ENCODE measurements around the gene ST3GAL6.

The ST3GAL6 gene

GRCh38 chr3:98763076-98763475 lies at the start of gene ST3GAL6:
Gene ST3GAL6 (plus strand): TSS chr3:98763340. CDS start chr3:98768441, 5,101 bp downstream.
- peak; percentile 28 for DNase-seq

DNA sequence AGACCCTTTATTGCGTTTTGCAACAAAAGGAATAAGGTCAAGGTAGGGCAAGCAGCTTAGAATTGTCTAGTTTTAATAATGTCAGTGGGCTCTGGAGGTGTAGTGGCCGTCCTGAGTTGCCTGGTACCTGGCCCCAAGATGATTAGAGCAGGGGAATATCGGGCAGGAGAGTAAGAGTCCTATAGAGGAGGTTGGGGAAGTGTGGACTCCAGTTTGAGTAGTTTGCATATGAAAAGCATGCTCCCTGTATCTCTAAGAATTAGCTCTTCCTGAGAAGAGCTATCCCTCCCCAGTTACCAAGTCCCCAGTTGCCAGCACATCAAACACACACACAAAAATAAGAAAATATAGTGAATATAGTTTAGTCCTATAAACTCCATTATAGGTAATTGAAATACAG lies 49.2 kb upstream of the ST3GAL6 start:
- no peak for DNase-seq

GRCh38 chr3:98717584-98717983 lies 45.6 kb upstream of the ST3GAL6 start:
- no peak for DNase-seq

GRCh38 chr3:98718730-98719129 lies 44.4 kb upstream of the ST3GAL6 start:
- DNase-seq = no peak

DNA sequence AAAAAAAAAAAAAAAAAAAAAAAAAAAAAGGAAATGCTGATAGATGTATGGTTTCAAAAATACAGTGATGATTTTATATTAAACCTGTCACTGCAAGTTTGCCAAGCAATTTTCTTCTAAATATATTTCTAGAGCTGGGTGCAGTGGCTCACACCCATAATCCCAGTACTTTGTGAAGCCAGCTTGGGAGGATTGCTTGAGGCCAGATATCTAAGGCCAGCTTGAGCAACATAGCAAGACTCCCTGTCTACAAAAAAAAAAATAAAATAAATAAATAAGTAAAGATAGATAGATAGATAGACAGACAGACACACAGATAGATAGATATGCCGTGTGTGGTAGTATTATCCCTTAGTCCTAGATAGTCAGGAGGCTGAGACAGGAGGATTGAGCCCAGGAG lies 41.4 kb upstream of the ST3GAL6 start:
- no peak for DNase-seq

DNA sequence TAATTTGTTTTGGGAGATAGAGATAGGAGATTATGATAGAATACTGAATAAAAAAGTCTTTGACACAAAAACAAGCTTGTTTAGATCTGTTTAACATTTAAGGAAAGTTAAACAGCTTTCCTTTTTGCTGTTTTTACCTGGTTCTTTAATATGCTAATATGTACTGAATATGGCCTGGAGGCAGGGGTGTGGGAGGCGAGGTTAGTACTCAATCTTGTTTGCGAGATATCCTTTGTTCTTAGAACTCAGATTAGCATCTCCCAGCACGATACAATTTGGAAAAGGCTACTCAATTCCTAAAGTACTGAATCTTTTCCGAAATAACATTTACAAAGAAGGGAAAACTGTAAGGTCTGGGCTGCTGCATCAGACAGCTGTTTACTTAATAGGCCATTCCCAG lies 40.8 kb upstream of the ST3GAL6 start:
- no peak for DNase-seq

- DNase-seq = no peak
Observed at GRCh38 chr3:98725352-98725751, 37.8 kb upstream of the ST3GAL6 start.

GRCh38 chr3:98726084-98726483 lies 37.1 kb upstream of the ST3GAL6 start:
- peak; percentile 64 for DNase-seq

GRCh38 chr3:98727638-98728037 lies 35.5 kb upstream of the ST3GAL6 start:
- DNase-seq = no peak

DNA sequence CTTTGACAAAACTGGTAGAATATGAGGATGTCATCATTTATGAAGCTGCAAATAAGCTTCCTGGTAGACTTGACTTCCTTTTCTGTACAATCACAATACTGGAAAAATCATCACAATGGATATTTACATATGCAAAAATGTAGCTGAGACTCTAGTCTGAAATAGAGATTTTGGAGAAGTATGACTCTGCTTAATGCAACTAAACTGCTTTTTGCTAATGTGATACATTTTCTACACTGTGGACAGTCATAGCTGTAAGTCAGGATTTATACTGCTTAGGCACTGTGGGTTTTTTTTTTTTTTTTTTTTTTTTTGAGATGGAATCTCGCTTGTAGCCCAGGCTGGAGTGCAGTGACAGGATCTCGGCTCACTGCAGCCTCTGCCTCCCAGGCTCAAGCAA lies 34.5 kb upstream of the ST3GAL6 start:
- DNase-seq = no peak

DNA sequence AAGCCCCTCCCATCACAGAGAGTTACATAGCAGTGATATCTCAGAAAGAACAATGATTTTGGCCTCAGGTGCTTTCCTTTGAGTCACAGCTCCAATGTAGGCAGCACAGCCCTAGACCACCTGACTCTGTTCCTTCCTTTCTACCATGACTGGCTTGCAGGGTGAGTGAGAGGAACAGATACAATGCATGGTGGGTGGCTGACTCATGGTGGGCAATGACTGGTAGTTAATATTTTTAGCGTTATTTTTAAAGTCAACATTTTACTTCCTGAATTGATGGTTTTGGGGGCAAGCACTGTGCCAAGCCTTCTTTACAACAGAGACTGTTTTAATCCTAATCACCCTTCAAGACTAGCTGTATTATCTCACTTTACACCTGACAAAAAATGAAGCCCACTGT lies 32.8 kb upstream of the ST3GAL6 start:
- DNase-seq = peak; percentile 19

- no peak for DNase-seq
Observed at GRCh38 chr3:98730886-98731537, 32.1 kb upstream of the ST3GAL6 start.

DNA sequence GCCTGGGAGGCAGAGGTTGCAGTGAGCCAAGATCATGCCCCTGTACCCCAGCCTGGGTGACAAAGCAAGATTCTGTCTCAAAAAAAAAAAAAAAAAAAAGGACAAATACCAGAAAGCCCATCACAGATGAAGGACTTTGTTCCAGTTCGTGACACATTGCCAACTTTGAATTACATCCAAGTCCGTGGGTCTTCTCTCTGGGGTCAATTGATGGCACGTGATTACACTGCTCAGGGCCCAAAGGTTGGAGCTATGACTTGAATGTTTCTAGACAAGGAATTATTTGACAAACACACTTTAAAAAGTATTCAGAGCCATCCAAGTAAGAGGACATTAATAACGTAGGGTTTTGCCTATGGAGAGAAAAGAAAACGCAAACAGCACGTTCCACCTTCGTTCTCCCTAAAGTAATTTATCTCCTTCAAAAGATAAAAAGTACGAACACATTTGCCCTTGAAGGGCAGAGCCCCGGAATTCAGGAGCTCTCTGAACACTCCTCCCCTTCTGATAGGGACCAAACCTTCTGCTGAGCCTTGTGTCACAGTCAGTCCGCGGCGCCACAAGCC lies 31.3 kb upstream of the ST3GAL6 start:
- DNase-seq = no peak

DNA sequence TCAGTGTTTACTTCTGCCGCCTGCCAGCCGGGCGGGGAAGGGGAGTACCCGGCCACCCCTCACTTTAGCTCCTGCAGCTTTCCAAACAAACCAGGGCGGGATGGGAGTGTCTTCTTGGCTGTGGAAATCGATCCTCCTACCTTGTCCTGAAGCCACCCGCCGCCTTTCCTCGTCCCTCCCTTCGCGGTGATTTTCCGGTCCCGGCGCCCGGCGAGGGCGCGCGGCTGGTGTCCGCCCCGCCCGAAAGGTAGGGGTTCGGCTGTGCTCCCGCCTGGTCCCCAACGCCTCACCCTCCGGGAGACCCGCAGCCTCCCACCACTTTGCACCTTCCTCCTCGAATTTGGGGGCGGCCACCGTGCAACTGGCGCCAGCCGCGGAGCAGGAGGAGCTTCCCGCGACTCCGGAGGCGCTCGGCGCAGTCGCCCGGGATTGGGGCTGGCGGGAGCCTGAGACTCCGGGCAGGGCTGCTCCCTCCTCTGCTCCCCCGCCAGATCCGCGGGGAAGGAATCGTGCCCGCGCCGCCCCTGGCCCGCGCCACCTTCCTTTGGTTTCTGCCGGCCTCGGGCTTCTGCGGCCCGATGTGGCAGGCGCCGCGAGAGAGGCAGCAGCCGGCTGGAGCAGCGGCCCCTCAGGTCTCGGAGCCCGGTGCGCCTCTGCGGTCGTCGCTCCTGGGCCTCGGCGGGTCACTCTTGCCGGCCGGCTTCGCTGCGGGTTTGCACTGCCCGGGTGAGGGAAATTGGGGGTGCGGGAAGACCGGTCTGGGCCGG lies 30.7 kb upstream of the ST3GAL6 start:
- peak; percentile 44 for DNase-seq

GRCh38 chr3:98733053-98733811 lies 29.9 kb upstream of the ST3GAL6 start:
- peak; percentile 39 for DNase-seq

- DNase-seq = no peak
Observed at GRCh38 chr3:98733812-98734281, 29.3 kb upstream of the ST3GAL6 start.

GRCh38 chr3:98734306-98734705 lies 28.8 kb upstream of the ST3GAL6 start:
- DNase-seq = no peak

DNA sequence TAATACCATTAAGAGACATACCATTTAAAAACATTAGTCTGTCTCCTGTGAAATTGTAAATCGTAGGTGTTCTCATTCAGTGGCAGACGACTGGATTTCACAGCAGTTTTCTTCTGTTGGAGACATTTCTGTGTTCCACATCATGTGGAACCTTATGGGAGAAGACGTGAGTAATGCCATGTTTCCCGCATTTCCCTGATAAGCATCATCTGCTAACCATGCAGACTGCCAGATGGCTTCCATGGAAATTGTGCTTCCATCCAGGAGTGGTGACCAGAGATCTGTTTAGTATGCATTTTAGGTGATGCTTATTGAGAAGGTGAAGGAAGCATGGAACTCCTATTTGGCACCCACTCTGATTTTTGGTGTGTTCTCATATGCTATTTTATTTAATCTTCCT lies 28.4 kb upstream of the ST3GAL6 start:
- DNase-seq = peak; percentile 48

DNA sequence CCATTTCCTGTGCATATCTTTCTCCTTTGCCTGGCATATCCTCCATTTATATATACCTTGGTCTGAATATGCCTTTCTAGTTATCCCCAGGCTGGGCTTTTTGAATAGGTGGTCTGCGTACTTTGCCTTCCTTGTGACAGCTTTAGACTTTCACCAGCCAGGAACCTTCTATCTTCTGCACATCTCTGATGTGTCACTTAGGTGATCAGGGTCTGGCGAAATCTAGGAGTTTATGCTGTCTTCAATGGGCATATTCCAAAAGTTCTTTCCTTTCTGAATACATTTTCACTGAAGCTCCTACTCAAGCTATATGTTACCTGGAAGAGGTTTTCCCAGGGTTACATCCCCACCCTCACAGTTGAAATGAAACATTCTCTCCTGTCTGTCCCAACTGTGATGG lies 27.8 kb upstream of the ST3GAL6 start:
- no peak for DNase-seq

DNA sequence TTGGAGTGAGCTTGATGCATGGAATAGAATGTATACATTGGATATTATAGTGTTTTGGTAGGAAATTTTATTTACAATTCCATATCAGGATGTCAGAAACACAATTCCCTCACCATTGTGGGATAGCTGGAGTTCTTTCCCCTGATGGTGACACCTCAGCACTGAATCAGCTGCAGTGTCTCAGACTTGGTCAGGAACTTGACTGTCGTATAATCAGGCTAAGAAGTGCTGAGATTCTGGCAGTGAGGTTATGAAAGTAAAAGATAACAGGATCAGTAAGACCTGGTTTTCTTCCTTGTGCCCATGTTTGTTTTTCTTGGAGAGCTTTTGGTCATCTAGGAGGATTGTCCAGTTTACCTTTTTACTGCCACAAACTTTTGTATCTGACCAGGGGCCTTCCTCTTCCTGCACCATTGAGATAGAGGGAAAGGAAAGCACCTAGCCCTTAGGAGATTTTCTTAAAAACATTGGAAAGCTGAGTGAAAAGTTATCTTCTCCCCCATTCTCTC lies 27.3 kb upstream of the ST3GAL6 start:
- DNase-seq = no peak

DNA sequence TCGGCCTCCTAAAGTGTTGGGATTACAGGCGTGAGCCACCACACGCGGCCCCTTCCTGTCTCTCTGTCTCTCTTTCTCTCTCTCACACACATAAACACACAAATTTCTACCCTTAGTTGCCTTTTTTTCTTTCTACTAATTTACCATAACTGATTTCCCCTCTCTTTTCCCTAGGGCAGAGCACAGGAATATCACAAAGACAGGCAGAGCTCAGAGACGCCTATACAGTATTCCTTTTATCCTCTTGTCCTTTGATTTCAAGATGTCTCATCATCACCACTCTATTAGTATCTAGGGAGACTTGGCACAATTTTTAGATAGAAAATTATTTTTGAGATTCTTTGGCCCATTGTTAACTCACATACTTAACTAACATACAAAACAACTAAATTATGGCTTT lies 25.8 kb upstream of the ST3GAL6 start:
- no peak for DNase-seq

GRCh38 chr3:98739266-98739665 lies 23.9 kb upstream of the ST3GAL6 start:
- DNase-seq = no peak

GRCh38 chr3:98740324-98740723 lies 22.8 kb upstream of the ST3GAL6 start:
- no peak for DNase-seq
